GM20431 (cell line): ENCODE data around the gene NAV2.

Experiments
- in situ Hi-C: fragments of 300-500 bp; cut with MseI, MboI; formaldehyde crosslinking; loops from one replicate; pipeline ENCODE4 v1.15.0; 2020; ENCODE audit warnings: low sequenced_read_pairs; ENCODE audit not compliant: unreplicated experiment

Gene NAV2

GRCh38 chr11:19792510-19792909 is 79.9 kb downstream of the NAV2 start:
- in situ Hi-C loops = no loop called here

DNA sequence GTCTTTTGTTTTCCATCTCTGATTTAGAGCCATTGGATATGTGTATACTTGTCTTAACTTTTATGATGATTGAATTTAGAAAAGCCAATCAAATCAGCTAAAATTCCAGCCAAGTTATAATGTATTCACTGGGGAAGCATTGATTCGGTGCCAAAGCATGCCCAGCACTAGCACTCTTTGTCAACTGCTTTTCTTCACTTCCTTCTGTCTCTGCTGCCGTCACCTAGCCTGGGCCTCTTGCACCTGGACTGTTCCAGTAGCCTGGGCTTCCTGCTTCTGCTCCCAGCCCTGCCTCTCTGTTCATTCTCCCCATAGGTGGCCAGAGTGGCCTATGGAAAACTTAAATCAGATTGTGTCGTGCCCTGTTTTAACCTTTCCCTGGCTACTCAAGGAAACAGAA is 80.7 kb downstream of the NAV2 start:
- in situ Hi-C loops = no loop called here

GRCh38 chr11:19794161-19794560 is 81.5 kb downstream of the NAV2 start:
- in situ Hi-C loops = no loop called here

DNA sequence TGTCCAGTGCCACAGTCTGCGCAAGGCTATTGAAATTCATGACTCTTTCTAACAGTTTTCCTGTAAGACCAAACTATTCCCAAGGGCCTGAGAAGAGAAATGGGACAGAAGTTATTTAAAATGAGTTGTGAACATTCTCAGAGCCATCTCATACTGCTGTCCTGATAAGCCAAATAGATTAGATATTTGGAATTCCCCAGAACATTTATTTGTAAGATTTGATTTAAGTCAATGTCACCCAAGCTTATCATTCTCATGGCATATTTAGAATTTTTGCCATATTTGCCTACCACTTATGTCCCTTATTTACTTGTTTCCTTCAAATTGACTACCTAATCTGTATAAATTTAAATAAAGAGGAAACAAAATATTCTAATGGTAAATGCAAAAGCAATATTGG is 82.4 kb downstream of the NAV2 start:
- in situ Hi-C loops = no loop called here

DNA sequence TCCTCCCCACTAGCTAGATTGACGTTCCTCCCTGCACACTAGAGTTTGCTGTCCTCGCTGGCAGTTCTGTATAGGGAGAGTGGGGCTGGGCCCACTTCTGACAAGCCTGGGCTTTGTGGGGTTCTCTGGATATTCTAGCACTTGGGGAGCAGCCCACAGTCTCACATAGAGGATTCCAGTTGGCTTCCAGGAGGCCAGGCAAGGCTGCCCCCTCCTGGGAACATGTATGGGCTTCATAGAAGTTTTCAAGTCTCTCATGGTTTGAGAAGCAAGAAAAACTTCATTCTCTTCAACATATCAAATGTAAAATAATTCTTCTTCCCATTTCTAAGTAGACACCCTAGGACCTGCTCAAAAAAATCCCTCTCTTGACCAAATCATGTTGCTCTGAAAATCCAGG is 87.5 kb downstream of the NAV2 start:
- in situ Hi-C loops = no loop called here

DNA sequence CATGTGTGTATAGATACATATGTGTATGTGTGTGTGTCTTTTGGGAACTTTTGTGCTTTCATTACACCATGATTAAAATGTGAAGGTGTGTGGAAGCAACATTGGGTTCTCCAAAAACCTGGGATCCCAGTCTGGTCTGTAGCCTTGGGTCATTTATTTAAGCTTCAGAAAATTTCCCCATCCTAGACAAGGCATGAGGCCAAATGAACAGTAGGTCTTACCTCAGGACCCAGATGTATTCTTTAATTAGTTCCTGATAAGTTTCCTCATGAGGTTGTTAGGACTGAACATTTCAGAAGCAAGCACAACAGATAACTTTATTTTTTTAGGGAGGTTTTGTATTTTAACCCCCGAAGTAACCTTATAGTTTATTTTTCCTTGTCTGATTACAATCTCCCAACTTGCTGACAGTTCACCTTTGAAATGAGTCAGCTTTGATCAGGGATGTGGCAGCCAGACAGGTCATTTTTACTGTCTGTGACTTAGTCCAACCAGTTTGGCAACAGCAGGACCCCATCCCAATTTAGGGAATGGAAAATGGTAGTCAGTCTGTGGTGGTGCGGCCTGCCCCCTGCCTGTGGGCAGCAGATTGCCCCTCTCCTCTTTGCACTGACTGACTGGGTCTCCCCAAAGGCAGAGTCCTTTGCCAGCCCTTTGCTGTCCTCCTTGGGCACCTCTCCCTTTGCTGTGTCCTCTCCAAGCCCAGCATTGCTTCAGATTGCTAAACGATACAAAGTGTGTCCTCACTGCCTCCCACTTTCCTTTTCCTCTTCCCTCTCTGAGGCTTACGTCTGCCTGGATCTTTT is 88.3 kb downstream of the NAV2 start:
- in situ Hi-C loops = no loop called here

DNA sequence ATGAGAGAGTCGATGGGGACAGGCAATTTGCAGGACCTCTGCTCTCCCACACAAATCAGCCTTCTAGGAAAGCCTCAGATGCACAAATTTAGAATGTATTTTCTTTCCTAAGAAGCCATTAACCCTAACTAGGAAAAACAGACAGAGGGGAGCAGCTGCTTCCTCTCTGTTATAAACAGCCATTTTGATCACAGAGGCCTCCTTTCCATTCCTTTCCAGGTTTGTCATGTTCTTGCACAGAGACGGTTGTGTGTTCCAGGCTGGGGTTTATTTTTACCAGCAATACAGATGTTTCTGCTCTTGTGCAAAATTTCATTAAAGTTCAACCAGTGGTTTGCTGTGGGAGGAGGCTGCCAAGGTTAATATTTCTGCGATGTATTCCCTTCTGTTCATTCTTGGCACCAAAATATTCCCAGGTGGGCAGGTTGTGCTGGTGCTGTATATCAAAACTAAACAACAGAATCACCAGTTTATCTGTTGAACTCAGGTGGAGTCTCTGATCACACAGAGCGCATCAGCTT is 90.2 kb downstream of the NAV2 start:
- in situ Hi-C loops = no loop called here

DNA sequence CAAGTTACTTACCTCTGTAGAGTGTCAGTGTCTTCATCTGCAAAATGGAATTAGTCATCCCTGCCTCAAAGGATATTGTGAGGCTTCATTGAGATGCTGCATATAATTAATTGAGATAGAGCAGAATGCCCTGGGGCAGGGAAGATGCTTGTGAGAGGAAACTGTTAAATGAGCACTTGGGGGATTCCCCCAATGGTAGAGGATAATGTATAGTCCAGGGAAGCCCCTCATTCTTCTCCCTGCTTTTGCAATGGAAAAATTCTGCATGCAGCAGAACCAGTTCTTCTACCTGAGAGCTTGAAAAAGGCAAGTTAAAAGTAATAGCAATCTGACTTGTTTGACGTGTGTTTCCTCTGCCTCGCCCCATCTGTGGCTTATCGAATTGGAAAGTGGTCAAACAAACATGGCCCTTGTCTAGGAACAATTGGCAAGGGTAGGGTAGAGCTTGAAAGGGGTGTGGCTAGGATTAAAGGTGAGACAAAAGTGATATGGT is 90.9 kb downstream of the NAV2 start:
- in situ Hi-C loops = no loop called here

DNA sequence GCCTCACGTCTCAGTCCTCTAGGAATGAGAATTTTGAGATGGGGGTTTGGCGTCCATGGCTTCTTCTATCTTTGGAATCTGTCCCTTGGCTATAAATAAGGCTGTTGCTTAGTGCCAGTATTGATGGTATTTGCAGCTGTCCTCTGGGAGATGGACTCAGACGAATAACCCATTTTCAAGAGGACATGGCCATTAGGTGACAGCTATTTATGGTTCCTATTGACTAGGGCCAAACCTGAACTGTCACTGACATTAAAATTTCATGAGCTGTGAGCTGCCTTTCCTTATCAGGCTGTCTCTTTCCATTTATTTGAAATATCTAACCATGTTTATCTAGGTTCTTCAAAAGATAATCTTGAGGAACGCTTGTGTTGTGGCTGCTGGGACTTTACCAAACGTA is 92.7 kb downstream of the NAV2 start:
- in situ Hi-C loops = no loop called here

GRCh38 chr11:19805827-19806226 is 93.2 kb downstream of the NAV2 start:
- in situ Hi-C loops = no loop called here

DNA sequence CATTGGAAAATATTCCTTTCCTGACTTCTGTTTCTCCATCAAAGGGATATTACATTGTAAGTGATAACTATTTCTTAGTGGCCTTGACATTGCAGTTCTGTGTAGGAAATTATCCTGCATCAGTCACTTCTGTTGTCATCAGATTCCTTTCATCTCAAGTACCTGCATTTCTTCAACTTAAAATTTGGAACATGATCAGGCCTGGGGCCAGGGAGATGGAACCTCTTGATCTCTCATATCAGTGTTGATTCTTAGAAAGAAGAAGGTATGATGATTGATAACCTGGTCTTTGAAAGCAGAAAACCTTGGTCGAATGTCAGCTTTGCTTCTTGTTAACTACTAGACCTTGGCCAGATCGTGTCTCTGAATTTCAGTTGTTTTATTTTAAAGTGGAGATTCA is 93.6 kb downstream of the NAV2 start:
- in situ Hi-C loops = no loop called here

GRCh38 chr11:19808076-19808911 is 95.7 kb downstream of the NAV2 start:
- in situ Hi-C loops = no loop called here

GRCh38 chr11:19810852-19811251 is 98.2 kb downstream of the NAV2 start:
- in situ Hi-C loops = no loop called here

DNA sequence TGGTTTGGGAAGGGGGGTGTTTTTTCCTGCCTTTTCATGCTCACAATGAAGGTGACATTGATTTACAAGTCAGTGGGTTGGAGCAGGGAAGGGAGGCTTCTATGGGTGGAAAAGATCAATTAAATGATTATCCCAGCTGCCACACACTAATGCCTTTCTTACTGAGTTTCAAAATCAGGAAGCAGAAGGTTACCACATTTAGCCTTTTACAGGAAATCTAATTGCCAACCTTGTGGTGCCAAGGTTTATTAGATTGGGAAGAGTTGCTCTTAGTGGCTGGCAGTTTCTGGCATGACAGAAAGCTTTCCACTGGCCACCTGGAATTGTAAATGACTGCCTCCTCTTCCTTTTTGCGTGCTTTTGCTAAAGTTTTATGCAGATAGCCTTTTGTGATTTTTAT is 98.7 kb downstream of the NAV2 start:
- in situ Hi-C loops = no loop called here

- in situ Hi-C loops = no loop called here
Measured at GRCh38 chr11:19812096-19812495, 99.5 kb downstream of the NAV2 start.

DNA sequence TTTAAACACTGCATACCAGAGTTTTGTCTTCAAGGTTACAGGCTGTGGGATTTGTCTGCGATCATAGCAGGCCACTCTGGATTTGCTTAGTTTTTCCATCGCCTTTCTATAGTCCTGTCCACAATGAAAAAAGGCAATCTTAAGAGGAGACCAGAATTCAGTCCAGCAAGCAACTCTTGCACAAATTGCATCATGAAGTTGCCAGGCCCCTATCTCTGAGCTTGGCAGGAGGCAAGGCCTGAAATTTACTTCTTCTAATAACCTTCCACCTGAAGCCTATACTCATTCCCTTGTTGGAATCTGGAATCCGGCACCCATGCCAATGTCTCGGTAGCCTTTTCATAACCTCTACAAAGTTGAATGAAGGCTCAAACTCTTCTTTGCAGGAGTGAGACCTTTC is 100.1 kb downstream of the NAV2 start:
- in situ Hi-C loops = no loop called here

DNA sequence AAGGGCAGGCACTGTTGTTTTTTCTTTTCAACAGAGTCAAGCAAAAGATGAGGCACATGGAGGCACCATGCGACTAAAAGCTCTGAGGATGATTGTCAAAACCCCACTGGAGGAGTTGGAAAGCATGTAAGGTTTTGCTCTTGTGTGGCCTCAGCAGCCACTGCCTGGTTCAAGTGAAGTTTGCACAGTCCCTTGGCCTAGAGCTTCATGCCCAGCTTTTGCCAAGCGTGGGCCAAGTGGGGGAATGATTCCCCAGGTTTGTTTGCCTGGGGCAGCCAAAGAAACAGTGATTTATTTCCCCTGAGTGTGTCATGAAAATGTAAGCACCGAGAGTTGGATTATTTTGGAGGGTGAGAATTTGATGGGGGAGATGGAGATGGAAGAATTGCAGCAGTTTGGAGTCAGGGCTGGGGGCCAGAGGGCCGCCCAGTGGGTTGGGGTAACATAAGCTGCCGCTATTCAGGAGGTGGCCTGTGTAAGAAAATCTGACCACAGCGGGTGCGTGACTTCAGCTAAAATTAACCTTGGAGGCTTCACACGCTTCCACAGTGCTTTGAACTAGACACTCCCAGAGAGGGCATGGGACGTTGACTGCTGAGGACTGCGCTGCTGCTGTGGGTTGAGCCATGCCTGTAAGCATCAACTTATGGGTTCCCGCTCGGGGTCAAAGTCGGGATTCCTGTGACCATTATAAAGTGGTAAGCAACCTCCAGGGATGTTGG is 100.7 kb downstream of the NAV2 start:
- in situ Hi-C loops = no loop called here

DNA sequence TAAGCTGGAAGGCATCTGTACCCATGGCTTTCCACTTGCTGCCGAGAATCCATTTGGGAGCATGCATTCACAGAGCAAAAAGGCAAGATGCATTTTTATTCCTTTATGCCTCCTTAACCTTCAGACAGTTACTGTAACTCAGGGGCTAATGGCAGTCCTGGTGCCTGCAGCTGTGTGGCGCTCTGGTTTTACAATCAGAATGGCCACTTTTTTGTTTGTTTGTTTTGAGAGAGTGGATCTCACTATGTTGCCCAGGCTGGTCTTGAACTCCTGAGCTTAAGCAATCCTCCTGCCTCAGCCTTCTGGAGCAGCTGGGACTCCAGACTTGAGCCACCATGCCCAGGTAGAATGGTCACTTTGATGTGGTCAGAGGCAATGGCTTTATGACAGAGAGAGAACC is 101.8 kb downstream of the NAV2 start:
- in situ Hi-C loops = no loop called here

DNA sequence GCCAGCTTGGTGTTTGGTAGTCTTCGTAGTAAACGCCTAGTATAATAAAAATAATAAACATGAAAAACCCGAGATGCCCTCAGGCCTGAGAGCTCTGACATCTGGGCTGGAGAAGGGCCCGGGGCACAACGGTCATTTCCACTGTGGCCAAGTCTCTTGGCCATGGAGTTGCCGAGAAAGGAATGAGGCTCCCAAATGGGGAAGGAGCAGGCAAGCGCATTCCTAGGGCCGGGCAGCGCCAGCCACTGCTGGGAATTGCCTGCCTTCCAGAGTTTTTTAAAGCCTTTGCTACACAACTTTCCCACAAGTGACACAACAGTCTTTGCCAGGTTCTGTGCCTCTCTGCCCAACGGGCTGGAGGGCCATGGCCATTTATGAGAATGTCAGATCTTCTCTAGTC is 103.4 kb downstream of the NAV2 start:
- in situ Hi-C loops = no loop called here

GRCh38 chr11:19816817-19817216 is 104.2 kb downstream of the NAV2 start:
- in situ Hi-C loops = no loop called here
